ENCODE data around the gene CD177.
"Not testable (repeated sequence)": the region's sequence is repeated elsewhere in the genome, so short reads cannot be mapped to it uniquely, and the experiment has no call there.

Gene CD177

DNA sequence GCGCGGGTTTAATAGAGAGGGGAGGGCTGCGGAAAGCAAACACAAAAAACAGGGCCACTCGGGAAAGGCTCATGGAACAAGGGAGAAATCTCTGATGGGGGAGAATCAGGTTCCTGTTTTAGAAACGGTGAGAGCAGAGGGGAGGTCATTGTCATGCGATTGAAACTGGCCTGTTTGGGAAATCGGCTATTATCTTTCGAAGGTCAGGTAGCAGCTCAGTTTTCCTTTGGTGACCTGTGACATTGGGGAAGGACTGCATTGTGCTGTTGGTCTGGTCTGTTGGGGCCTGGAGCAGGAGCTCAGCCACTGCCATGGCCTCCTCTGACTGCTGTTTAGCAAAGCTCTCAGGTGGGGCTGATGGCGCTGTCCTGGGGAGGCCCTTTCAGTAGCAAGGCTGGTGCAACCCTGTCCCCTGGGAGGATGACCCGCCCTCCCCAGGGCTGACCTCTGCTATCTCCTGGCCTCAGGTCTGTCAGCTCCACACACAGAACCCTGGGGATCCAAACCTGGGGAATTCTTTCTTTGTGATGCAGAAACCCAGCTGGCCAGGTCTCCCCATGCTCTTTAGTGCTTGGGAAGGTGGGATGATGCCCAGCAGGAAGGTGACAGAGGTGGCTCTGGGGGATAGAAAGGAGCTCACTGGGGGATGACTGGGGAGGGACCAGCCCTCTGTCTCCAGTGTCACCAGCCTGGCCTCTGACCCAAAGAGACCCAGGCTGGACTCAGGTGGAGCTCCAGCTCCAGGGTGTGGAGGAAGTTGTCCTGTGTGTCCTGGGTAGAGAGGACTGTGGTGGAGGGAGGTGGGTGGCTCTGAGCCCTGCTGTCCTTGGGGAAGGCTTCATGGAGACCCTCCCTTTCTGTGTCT lies 21.2 kb upstream of the CD177 start:
- no peak for DNase-seq (ENCODE audit: low read depth in 2 of 2, low spot score in 1 of 2)

DNA sequence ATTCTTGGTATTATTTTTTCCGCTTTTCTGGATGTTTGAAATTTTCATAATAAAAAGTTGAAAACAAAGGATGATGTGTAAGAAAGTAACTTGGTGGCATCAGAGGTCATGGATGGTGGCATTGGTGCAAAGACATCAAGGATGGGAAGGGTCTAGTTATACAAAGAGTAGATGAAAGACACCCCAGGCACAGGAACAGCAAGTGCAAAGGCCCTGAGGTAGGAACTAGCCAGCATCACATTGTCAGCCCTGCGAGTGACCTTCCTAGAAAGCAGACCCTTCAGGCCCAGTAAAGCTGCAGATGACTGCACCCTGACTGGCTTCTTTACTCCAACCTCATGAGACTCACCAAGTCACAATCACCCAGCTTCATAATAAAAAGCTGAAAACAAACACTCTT lies 17.0 kb upstream of the CD177 start:
- not testable (repeated sequence) for DNase-seq (ENCODE audit: low read depth in 2 of 2, low spot score in 1 of 2)

DNA sequence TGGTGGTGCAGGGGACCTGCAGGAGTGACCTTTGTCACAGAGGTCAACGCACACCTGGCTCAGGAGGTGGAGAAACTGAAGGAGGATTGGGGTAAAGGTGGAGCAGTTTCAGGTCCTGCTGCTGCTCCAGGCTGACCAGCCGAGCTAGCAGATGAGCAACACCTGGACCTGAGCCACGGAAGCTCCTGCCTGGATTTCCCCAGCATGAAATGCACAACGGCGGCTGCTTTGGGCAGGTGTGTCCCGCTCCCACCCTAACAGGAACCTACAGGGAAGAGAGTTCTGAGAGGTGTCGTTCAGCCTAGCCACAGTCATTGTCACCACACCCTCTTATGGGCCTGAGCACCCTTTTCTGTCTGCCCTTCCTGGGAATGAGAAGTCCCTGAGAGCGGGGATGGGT lies 15.7 kb upstream of the CD177 start:
- no peak for DNase-seq (ENCODE audit: low read depth in 2 of 2, low spot score in 1 of 2)

DNA sequence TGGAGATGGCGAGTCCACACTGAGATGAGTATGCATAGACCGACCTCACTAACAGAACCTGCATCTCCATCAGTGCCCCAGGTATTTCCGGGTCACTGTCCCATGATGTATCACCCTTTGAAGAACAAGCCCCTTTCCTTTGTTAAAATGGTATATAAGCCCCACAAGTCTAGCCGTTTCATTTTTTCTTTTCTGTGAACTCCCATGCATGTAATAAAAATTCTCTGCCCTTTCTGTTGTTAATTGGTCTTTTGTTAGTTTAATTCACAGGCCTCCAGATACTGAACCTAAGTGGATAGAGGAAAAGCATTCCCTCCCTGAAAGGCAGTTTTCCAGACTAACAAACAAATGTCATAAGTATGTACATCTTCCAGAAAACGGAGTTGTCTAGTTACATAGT lies 15.0 kb upstream of the CD177 start:
- no peak for DNase-seq (ENCODE audit: low read depth in 2 of 2, low spot score in 1 of 2)

DNA sequence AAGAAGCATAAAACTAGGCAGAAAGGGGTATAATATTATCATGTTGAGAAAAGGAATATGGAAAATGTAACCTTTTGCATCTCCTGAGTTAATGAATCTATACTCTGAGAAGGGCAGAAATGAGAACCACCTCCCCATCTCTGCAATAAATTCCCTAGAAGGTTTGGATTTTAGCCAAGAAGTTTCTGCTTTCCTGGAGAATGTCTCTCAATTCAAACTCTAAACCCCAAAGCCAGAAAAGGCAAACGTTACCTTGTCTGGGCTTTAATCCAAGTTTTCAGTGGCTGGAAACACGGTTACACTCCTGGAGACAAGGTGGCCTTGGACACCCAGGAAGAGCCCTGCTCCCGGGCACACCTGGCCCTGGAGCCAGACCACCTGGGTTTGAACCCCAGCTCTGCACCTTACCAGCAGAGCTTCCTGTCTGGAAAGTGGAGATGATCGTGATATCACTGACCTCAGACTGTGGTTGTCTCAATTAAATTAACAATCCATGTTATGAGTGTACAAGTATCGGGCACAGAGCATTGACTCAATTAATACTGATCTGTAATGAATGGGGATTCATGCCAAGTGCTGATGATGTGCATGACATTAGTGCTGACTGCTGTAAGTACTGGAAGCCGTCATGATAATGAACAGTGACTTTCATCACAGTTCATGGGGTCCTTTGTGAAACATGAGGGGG lies 14.1 kb upstream of the CD177 start:
- DNase-seq (ENCODE audit: low read depth in 2 of 2, low spot score in 1 of 2): not testable (repeated sequence)

DNA sequence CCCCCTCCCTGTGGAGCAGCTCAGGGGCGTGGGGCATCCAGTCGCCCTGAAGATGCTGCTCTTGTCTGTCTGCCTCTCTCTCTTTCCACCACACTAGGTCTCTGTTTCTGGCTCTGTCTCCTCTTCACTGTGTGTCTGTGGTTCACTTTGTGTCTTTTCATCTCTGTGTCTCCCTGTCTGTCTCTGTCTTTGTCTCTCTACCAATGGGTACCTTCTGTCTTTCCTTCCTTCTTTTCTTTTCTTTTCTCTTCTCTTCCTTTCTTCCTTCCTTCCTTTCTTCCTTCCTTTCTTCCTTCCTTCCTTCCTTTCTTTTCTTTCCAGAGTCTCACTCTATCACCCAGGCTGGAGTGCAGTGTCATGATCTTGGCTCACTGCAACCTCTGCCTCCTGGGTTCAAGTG lies 13.4 kb upstream of the CD177 start:
- not testable (repeated sequence) for DNase-seq (ENCODE audit: low read depth in 2 of 2, low spot score in 1 of 2)

DNA sequence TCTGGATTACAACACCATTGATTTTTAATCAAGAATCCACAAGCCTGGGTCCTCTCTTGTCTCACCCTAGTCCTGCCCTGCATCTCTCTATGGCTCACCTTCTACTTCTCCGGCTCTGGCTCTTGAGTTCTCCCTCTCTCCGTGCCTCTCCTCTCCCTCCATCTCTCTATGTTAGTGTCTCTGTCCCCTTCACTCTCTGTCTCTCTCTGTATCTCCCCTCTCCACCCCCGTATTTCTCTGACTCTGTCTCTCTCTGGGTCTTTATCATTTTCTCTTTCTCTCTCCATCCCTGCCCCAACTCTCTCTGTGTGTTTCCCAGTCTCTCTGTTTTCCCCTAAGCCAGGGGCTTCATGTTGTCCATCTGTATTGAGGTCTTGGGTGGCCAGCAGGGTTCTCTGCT lies 12.4 kb upstream of the CD177 start:
- not testable (repeated sequence) for DNase-seq (ENCODE audit: low read depth in 2 of 2, low spot score in 1 of 2)

DNA sequence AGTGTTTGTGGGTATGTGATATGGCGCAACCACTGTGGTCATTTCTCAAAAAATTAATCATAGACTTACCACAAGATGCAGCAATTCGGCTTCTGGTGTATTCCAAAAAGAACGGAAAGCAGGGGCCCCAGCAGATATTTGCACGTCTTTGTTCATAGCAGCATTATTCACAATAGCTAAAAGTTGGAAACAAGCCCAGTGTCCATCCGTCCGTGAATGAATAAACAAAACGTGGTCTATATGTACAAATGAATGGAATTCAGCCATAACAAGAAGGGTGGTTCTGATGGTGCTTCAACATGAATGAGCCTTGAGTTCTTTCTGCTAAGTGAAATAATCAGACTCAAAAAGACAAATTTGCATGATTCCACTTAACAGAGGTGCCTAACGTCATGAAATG lies 11.4 kb upstream of the CD177 start:
- not testable (repeated sequence) for DNase-seq (ENCODE audit: low read depth in 2 of 2, low spot score in 1 of 2)

DNA sequence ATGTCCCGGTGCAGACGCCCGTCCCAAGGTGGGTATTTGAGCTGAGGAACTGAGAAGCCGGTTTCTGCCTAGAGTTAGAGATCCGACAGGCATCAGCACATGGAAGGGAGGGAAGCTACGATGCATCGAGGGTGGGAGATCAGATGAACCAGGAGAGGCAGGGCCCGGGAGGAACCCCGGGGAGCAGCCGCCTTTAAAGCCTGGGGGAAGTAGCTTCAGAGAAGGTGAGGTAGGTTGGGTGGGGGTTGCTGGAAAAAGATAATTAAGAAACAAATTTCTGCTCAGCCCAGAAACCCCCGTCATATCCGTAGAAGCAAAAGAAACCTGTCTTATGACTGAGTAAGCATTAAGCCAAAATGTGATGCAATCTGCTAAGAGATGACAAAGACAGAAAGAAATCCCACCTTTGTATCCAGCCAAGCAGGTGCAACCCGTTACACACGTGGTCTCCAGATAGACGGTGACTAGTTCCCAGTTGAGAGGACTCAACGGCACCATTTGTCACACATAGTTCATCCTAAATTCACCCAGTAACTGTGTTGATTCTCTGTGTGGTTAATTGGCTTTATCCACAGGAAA lies 9.1 kb upstream of the CD177 start:
- not testable (repeated sequence) for DNase-seq (ENCODE audit: low read depth in 2 of 2, low spot score in 1 of 2)

DNA sequence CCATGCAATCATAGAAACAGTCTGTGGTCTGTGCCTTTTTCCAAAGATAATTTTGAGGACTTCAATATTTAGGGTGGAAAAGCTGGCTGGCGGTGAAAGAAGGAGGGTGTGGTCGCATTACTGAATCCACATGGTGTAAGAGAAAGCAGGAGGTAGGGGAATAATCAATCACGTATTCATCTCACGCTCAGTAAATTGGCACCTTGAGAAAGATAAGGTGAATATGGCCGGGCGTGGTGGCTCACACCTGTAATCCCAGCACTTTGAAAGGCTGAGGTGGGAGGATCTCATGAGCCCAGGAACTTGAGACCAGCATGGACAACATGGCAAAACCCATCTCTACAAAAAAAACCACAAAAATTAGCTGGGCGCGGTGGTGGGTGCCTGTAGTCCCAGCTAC lies 3.7 kb upstream of the CD177 start:
- DNase-seq (ENCODE audit: low read depth in 2 of 2, low spot score in 1 of 2): not testable (repeated sequence)

DNA sequence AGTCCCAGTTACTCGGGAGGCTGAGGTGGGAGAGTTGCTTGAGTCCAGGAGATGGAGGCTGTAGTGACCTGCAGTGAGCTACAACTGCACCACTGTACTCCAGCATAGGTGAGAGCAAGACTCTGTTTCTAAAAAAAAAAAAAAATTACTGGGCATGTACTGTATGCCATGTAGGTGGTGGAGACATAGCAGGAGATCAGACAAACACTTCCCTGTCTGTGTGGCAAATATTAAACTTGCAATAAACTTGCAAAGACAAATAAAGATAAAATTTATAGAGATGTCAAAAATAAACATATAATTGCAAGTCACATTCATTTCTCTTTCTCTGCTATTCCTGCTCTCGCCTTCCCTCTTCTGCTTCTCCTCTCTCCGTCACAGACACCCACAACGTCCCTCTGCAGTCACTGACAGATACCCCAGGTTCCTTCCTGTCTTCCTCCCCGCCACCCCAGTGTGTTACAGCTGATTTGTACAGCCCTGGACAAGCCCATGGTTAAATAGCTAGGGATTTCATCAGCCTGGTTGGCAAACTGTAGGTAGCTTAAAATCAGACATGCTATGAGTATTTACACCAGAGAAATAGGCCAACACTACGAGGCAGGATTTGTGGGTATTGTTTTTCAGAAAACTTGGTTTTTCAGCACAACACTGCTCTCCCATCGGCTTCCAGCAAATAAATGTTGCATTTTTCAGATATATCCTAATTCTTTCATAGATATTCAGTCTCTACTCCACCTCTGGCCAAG lies 1.3 kb upstream of the CD177 start:
- DNase-seq (ENCODE audit: low read depth in 2 of 2, low spot score in 1 of 2): no peak

DNA sequence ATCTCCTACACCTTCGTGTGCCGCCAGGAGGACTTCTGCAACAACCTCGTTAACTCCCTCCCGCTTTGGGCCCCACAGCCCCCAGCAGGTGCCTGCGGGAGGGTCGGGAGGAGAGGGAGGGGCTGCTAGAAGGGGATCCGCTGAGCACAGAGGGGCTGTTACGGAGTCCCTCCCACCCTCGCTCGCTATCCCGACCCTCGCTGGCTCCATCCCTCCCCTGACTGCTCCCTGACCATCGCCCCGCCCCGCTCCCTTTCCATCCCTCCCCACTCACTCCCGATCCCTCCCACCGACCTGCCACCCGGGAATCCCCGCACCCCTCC lies 780 bp downstream of the CD177 start:
- DNase-seq (ENCODE audit: low read depth in 2 of 2, low spot score in 1 of 2): no peak

DNA sequence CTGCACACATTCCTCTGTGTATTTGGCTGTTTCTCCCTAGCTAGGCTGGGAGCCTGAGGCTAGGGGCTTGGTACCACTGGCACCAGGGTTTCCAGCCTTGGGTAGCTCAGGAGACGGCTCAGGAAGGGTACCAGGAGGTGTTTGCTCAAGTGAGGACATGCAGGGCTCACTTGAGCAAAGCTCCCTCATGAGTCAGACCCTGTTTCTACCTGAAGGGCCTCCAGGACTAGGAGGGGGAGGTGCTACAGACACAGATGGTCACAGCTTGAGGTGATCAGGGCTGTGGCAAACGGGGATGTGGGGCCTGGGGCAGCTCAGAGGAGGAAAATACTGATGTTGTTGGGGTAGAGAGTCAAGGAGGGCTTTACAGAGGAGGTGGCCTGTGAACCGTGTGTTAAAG lies 3.3 kb downstream of the CD177 start:
- not testable (repeated sequence) for DNase-seq (ENCODE audit: low read depth in 2 of 2, low spot score in 1 of 2)

DNA sequence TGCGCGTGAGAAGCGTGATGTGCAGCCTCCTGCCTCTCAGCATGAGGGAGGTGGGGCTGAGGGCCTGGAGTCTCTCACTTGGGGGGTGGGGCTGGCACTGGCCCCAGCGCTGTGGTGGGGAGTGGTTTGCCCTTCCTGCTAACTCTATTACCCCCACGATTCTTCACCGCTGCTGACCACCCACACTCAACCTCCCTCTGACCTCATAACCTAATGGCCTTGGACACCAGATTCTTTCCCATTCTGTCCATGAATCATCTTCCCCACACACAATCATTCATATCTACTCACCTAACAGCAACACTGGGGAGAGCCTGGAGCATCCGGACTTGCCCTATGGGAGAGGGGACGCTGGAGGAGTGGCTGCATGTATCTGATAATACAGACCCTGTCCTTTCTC lies 8.7 kb downstream of the CD177 start:
- no peak for DNase-seq (ENCODE audit: low read depth in 2 of 2, low spot score in 1 of 2)

DNA sequence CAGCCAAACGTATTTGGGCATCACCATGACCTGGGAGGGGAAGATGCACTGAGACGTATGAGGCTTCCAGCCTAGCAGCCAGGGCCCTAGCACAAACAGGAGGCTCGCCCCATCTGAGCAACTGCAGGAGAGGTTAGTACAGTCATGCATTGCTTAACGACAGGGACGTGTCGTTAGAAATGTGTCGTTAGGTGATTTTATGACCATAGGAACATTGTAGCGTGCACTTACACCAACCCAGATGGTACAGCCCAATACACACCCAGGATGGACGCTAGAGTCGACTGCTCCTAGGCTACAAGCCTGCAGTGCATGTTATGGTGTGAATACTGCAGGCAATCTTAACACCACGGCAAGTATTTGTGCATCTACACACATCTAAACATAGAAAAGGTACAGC lies 9.3 kb downstream of the CD177 start:
- no peak for DNase-seq (ENCODE audit: low read depth in 2 of 2, low spot score in 1 of 2)

DNA sequence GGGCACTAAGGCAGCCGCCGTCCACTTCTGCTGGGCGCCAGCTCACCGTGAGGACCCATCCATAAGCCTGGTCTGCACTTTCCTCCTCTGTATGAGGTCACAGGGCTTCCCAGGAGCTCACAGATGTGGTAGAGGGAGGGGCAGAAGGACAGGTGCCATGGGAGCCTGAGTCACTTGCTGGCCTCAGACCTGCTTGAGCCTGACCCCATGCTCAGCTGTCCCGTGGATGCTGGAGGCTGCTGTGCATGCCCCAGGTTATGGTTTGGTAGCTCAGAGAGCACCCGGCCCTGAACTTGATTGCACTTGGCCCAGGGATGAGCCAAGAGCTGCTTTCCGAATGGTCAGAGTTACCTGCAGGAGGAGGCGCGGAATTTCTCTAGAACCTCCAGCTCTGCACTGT lies 12.2 kb downstream of the CD177 start:
- not testable (repeated sequence) for DNase-seq (ENCODE audit: low read depth in 2 of 2, low spot score in 1 of 2)

DNA sequence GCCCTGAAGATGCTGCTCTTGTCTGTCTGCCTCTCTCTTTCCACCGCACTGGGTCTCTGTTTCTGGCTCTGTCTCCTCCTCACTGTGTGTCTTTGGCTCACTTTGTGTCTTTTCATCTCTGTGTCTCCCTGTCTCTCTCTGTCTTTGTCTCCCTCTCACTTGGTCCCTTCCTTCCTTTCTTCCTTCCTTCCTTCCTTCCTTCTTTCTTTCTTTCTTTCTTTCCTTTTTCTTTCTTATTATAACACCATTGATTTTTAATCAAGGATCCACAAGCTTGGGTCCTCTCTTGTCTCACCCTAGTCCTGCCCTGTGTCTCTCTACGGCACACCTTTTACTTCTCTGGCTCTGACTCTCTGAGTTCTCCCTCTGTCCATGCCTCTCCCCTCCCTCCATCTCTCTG lies 14.3 kb downstream of the CD177 start:
- DNase-seq (ENCODE audit: low read depth in 2 of 2, low spot score in 1 of 2): no peak

DNA sequence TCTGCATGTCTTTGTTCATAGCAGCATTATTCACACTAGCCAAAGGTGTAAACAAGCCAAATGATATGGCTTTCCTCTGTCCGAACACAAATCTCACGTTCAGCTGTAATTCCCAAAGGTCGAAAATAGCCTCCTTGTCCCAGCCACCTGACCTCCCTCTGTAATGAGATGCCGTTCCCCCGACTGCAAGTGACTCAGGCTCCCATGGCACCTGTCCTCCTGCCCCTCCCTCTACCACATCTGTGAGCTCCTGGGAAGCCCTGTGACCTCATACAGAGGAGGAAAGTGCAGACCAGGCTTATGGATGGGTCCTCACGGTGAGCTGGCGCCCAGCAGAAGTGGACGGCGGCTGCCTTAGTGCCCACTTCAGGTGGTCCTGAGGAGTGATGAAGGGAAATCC lies 15.4 kb downstream of the CD177 start:
- DNase-seq (ENCODE audit: low read depth in 2 of 2, low spot score in 1 of 2): not testable (repeated sequence)

DNA sequence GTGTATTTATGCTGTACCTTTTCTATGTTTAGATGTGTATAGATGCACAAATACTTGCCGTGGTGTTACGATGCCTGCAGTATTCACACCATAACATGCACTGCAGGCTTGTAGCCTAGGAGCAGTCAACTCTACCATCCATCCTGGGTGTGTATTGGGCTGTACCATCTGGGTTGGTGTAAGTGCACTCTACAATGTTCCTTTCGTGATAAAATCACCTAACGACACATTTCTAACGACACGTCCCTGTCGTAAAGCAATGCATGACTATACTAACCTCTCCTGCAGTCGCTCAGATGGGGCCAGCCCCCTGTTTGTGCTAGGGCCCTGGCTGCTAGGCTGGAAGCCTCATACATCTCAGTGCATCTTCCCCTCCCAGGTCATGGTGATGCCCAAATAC lies 18.4 kb downstream of the CD177 start:
- no peak for DNase-seq (ENCODE audit: low read depth in 2 of 2, low spot score in 1 of 2)

DNA sequence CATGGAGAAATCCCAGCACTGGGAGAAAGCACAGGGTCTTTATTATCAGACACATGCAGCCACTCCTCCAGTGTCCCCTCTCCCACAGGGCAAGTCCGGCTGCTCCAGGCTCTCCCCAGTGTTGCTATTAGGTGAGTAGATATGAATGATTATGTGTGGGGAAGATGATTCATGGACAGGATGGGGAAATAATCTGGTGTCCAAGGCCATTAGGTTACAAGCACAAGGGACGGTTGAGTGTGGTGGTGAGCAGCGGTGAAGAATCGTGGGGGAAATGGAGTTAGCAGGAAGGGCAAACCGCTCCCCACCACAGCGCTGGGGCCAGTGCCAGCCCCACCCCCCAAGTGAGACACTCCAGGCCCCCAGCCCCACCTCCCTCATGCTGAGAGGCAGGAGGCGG lies 19.0 kb downstream of the CD177 start:
- DNase-seq (ENCODE audit: low read depth in 2 of 2, low spot score in 1 of 2): no peak

DNA sequence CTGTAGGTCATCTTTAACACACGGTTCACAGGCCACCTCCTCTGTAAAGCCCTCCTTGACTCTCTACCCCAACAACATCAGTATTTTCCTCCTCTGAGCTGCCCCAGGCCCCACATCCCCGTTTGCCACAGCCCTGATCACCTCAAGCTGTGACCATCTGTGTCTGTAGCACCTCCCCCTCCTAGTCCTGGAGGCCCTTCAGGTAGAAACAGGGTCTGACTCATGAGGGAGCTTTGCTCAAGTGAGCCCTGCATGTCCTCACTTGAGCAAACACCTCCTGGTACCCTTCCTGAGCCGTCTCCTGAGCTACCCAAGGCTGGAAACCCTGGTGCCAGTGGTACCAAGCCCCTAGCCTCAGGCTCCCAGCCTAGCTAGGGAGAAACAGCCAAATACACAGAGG lies 24.1 kb downstream of the CD177 start:
- not testable (repeated sequence) for DNase-seq (ENCODE audit: low read depth in 2 of 2, low spot score in 1 of 2)

DNA sequence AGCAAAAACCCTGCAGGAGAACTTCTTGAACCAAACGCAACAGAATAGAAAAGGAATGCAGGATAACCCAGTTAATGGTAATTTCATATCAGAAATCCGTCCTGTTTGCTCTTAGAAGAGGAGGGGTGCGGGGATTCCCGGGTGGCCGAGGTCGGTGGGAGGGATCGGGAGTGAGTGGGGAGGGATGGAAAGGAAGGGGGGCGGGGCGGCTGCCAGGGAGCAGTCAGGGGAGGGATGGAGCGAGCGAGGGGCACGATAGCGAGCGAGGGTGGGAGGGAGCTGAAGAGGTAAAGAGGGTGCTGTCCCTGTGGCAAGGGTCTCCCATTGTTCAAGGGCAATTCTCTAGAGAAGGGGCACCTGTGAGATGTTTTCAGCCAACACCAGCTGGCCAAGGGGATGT lies 26.5 kb downstream of the CD177 start:
- DNase-seq (ENCODE audit: low read depth in 2 of 2, low spot score in 1 of 2): no peak

Measured in stimulated activated CD8-positive, alpha-beta memory T cell treated with anti-CD3 and anti-CD28 coated beads, Interleukin-4, amount 100 ng/mL, for 4 hours (primary cell).